Measurements from ENCODE around the gene EEF1G.
A peak's percentile ranks its signal among the peaks of the same experiment; 100 is the strongest.
"Not testable (repeated sequence)": the region's sequence is repeated elsewhere in the genome, so short reads cannot be mapped to it uniquely, and the experiment has no call there.

The EEF1G gene

GRCh38 chr11:62603072-62603408, 29.3 kb upstream of the EEF1G start:
- DNase-seq (ENCODE audit: low spot score): no peak

GRCh38 chr11:62602141-62603071, 28.7 kb upstream of the EEF1G start:
- DNase-seq (ENCODE audit: low spot score): peak; percentile 41

GRCh38 chr11:62601372-62602140, 27.9 kb upstream of the EEF1G start, which contains the start of gene MTA2:
Gene MTA2 (minus strand): TSS chr11:62601865. CDS start chr11:62601450, 415 bp downstream.
- DNase-seq (ENCODE audit: low spot score): peak; percentile 96

- peak; percentile 33 for DNase-seq (ENCODE audit: low spot score)
Measured at GRCh38 chr11:62601122-62601371, 27.4 kb upstream of the EEF1G start.

DNA sequence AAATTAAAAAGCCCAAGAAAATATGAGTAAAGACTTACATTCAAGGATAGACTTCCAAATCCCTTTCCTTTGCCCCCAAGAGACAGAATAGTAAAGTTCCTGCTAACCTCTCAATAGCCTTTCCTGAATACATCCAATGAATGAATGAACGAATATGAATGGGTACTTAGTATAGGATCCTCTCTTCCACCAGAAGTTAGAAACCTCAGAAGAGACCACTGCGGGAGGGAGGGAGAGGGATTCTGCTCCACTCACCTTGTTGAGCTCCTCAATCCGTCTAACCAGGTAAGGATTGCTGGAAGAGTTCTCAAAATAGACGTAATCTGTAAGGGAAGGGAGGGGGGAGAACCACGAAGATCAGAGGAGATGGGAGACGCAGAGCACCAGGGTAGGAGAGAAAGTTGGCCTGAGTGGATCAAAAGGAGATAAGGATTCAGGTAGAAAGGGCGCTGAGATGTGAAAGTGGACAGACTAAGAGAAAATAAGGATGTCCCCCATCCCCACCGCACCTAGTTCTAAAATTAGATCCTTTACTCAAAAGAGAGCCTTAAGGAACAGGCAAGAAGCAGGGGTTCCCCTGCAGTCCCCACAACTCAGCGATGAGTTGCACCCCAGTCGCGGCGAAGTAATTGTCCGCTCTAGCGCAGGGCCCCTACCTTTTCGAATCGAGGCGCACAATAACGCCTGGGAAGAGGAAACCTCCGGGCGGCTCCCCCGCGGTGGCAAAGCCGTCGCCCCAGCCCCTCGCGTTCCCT, 26.9 kb upstream of the EEF1G start:
- DNase-seq (ENCODE audit: low spot score): no peak

DNA sequence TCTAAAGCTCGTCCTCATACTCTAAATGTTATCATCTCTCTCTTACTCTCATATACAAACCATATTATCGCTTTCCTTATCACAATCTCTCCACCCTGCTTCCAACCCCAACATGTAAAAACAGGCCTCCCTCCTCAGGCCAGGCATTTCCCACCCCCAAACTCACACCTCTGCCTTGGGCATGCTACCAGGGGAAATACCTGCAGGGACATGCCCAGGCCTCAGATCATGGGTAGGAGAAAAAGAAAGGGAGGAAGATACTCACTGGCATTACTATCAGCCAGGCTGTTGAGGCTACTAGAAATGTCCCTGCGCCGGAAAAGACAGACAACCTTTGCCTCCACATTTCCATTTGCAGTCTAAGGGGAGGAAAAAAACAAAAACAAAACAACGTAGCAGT, 26.2 kb upstream of the EEF1G start:
- DNase-seq (ENCODE audit: low spot score): no peak

GRCh38 chr11:62599069-62599696, 25.5 kb upstream of the EEF1G start:
- DNase-seq (ENCODE audit: low spot score): peak; percentile 98

- no peak for DNase-seq (ENCODE audit: low spot score)
Measured at GRCh38 chr11:62595124-62595523, 21.4 kb upstream of the EEF1G start.

GRCh38 chr11:62593434-62594044, 19.8 kb upstream of the EEF1G start:
- no peak for DNase-seq (ENCODE audit: low spot score)

DNA sequence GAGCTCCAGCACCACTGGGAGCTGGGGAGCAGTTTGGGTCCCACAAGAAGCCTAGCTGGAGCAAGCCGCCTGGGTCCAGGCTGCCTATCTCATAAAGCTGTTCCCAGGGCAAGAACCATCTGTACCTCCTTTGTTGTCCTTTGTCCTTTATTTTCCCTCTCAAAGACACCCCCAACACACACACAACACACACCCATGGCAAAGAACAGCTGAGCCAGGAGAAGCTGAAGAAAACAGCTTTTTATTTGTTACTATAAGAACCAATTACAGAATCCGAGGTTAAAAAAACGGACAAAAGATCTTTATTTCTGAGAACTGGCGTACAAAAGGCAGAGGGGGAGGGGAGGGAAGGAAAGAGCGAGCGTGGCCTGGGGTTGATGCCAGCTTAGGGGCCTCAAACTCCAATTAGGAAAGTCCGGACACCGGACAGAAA, 19.3 kb upstream of the EEF1G start:
- no peak for DNase-seq (ENCODE audit: low spot score)

GRCh38 chr11:62592146-62592815, 18.6 kb upstream of the EEF1G start:
- DNase-seq (ENCODE audit: low spot score): no peak

DNA sequence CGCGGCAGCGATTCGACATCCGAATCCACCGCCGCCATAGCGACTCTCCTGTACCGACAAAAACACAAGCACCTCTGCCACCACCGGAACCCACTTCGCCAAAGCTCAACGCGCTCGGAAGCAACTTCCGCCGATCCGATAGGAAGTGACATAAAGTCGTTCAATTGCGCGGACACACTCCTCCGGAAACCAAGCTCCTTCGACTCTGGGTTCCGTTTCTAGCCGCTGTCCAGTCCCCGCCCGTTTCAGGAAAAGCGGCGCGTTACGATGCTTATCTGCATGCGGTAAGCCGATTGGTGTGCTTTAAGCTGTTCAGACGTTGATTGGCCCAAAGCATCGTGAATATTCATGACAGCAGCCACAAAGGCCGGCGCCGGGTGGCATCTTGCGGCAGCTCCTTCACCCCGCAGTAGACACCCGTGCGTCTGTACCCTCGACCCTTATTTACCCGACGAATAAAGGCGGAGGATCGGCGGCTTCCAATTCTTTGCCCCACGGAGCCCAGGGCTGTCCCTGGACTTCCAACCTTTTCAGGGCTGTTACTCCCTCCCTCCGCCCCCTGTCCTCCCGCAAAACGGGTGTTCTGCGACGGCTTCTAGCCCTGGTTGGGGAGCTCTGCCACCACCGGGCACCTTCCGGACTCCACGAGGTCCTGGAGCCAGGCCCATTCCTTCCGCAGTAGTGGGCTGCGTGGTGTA, 17.9 kb upstream of the EEF1G start, which contains the start of gene TUT1:
TUT1 (minus strand) TSS at position 76 of the 698 bp plus-strand sequence; CDS start at position 38, 38 bp downstream.
- DNase-seq (ENCODE audit: low spot score): peak; percentile 99

- DNase-seq (ENCODE audit: low spot score): no peak
Measured at GRCh38 chr11:62588966-62589637, 15.4 kb upstream of the EEF1G start.

DNA sequence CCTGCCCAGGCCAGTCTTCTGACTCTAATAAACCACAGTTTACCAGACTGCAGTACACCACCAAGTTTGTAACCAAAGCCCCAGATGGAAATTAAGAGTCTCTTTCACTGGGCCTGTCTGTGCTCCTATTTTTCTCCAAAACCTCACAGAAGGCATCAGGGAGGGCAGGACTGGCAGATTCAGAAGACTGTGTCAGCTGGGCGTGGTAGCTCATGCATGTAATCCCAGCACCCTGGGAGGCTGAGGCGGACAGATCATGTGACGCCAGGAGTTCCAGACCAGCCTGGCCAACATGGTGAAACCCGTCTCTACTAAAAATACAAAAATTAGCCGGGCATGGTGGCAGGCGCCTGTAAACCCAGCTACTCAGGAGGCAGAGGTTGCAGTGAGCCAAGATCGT, 11.7 kb upstream of the EEF1G start:
- DNase-seq (ENCODE audit: low spot score): not testable (repeated sequence)

GRCh38 chr11:62581735-62582134, 8.0 kb upstream of the EEF1G start:
- DNase-seq (ENCODE audit: low spot score): not testable (repeated sequence)

- no peak for DNase-seq (ENCODE audit: low spot score)
Measured at GRCh38 chr11:62580959-62581715, 7.4 kb upstream of the EEF1G start.

DNA sequence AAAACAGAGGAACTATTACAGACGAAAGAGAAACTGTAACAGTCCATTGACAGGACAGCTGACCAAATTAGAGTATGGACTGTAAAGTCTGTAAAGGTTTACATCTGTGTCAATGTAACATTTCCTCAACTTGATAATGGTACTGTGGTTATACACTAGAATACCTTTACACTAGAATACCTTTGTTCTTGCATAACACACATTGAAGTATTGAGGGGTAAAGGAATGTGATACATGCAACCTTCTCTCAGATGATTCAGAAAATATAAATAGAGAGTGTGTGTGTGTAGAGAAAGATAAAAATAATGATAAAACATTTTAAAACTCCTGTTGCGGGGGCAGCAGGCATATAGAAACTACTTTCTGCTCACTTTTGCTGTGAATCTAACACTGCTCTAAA, 5.6 kb upstream of the EEF1G start:
- no peak for DNase-seq (ENCODE audit: low spot score)

DNA sequence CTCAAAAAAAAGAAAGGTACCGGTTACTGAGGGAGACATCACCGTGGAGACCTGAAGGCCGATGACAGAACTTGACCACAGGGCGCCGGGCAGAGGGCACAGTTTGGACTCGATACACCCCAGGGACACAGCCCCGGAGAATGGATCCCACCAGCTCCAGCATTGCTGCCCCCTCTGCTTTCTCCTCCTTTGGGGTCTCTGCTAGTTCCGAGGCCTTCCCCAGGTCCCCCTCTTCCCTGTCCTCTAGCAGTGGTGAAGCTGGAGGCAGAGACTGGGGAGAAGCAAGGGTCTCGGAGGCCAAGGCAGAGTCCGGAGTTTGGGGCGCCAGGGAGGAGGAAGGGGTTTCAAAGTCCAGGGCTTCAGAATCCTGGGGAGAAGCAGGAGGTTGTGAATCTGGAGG, 4.8 kb upstream of the EEF1G start:
- DNase-seq (ENCODE audit: low spot score): no peak
